ENCODE data around the gene CR1L. TPM values are rescaled to one million over a fixed set of nuclear protein-coding genes. Genes with fewer than 3 reads are reported as not detected.

The CR1L gene
- total RNA-seq, 1 donor from 2014 or later = not detected

GRCh38 chr1:207740207-207740606 is 95.3 kb downstream of the CR1L start:
- H3K36me3 Mint-ChIP-seq = no peaks in the 10 kb centered on the region
- peaks cover 8% of the 10 kb centered on the region for H3K4me1 Mint-ChIP-seq (ENCODE audit: unreplicated experiment)
- DNase-seq (ENCODE audit: extremely low spot score, unreplicated experiment) = no peak
- no peaks in the 10 kb centered on the region for H3K9me3 Mint-ChIP-seq
- no peak for TF ChIP-seq CTCF (conservative IDR thresholded peaks at IDR 0.05)
- no peaks in the 10 kb centered on the region for H3K27me3 Mint-ChIP-seq
- H3K27ac Mint-ChIP-seq = no peak overlapping the region
- H3K4me3 Mint-ChIP-seq = no peak overlapping the region

- no peak overlapping the region for H3K4me3 Mint-ChIP-seq
- H3K27ac Mint-ChIP-seq = no peak overlapping the region
- H3K36me3 Mint-ChIP-seq = no peaks in the 10 kb centered on the region
- H3K9me3 Mint-ChIP-seq = no peaks in the 10 kb centered on the region
- no peaks in the 10 kb centered on the region for H3K27me3 Mint-ChIP-seq
- no peak for DNase-seq (ENCODE audit: extremely low spot score, unreplicated experiment)
- H3K4me1 Mint-ChIP-seq (ENCODE audit: unreplicated experiment) = peaks cover 5% of the 10 kb centered on the region
- no peak for TF ChIP-seq CTCF (conservative IDR thresholded peaks at IDR 0.05)
These were observed 98.1 kb downstream of the CR1L start for GRCh38 chr1:207742850-207743555.

- H3K27ac Mint-ChIP-seq = no peak overlapping the region
- no peak for TF ChIP-seq CTCF (conservative IDR thresholded peaks at IDR 0.05)
- H3K27me3 Mint-ChIP-seq = no peaks in the 10 kb centered on the region
These were observed 99.1 kb downstream of the CR1L start for GRCh38 chr1:207744000-207744534.

GRCh38 chr1:207745285-207745684 is 100.4 kb downstream of the CR1L start:
- Mint-ChIP-seq H3K4me3 (no peak overlapping the region), H3K27ac (no peak overlapping the region), H3K27me3 (no peaks in the 10 kb centered on the region), H3K36me3 (no peaks in the 10 kb centered on the region), H3K4me1 (ENCODE audit: unreplicated experiment) (peaks cover 8% of the 10 kb centered on the region), H3K9me3 (no peaks in the 10 kb centered on the region)
- TF ChIP-seq CTCF (conservative IDR thresholded peaks at IDR 0.05) = no peak
- DNase-seq (ENCODE audit: extremely low spot score, unreplicated experiment) = no peak

More at GRCh38 chr1:207744000-207744534, 99.1 kb downstream of the CR1L start:
- no peak for DNase-seq (ENCODE audit: extremely low spot score, unreplicated experiment)
- H3K9me3 Mint-ChIP-seq = no peaks in the 10 kb centered on the region
- peaks cover 5% of the 10 kb centered on the region for H3K4me1 Mint-ChIP-seq (ENCODE audit: unreplicated experiment)
- H3K36me3 Mint-ChIP-seq = no peaks in the 10 kb centered on the region
- H3K4me3 Mint-ChIP-seq = no peak overlapping the region

- Mint-ChIP-seq H3K4me1 (ENCODE audit: unreplicated experiment) (peaks cover 14% of the 10 kb centered on the region), H3K4me3 (no peak overlapping the region), H3K36me3 (no peaks in the 10 kb centered on the region), H3K27me3 (no peaks in the 10 kb centered on the region), H3K27ac (no peak overlapping the region), H3K9me3 (no peaks in the 10 kb centered on the region)
- no peak for DNase-seq (ENCODE audit: extremely low spot score, unreplicated experiment)
- TF ChIP-seq CTCF (conservative IDR thresholded peaks at IDR 0.05) = no peak
These were observed 101.2 kb downstream of the CR1L start for GRCh38 chr1:207745839-207746767.

Data from type B pancreatic cell (in vitro differentiated cells).